Thyroid gland (tissue), 4 donors: ENCODE results near the gene ACVR2B.

Experiments used
- CTCF ChIP-seq, 6 experiments: fragments of 200-600 bp in 3 of 6; fragments of 450-650 bp in 3 of 6; sonication (generic) in 3 of 6; IDR thresholded peaks; one replicate each; pipeline ENCODE4 v1.5.1; 2016 to 2019; ENCODE audit warnings: antibody characterized with exemption in 6 of 6, mild to moderate bottlenecking in 2 of 6, inconsistent platforms in 1 of 6, moderate library complexity in 1 of 6
- POLR2A ChIP-seq, 2 donors: fragments of 450-650 bp; IDR thresholded peaks; one replicate each; pipeline ENCODE4 v1.6.1; 2017; ENCODE audit warnings: antibody characterized with exemption in 2 of 2, mild to moderate bottlenecking in 2 of 2, moderate library complexity in 1 of 2

- TF ChIP-seq CTCF (IDR thresholded peaks at IDR 0.05) (no peak), POLR2A (IDR thresholded peaks at IDR 0.05) (no peak)
Observed at GRCh38 chr3:38465588-38466154, 12.0 kb downstream of the ACVR2B start.
